K562 (cell line): ENCODE results near the gene MET. TPM values are rescaled to one million over a fixed set of nuclear protein-coding genes. Genes with fewer than 3 reads are reported as not detected.

Experiments used
- CTCF ChIP-seq, 3 experiments: IDR thresholded peaks in 2 of 3; conservative IDR thresholded peaks in 1 of 3; 2 replicates each; pipeline ENCODE4 v1.5.1; 2011 to 2012; ENCODE audit warnings: low read length in 3 of 3, mild to moderate bottlenecking in 3 of 3, control low read depth in 2 of 3, improper control_type of control experiment in 1 of 3, inconsistent platforms in 1 of 3, low read depth in 1 of 3, mixed read lengths in 1 of 3, moderate library complexity in 1 of 3; ENCODE audit not compliant: insufficient read depth in 2 of 3
- NEUROD1 ChIP-seq: fragments of 150-350 bp; IDR thresholded peaks from 2 replicates; pipeline ENCODE4 v1.6.1; 2014; ENCODE audit warnings: borderline replicate concordance, low read length, low read depth; ENCODE audit not compliant: partially characterized antibody
- TRIM25 ChIP-seq: fragments of 450-650 bp; IDR thresholded peaks from 2 replicates; pipeline ENCODE4 v1.7.0; 2016; ENCODE audit warnings: borderline replicate concordance
- ZNF384 ChIP-seq: IDR thresholded peaks from 2 replicates; pipeline ENCODE4 v1.6.1; 2012; ENCODE audit warnings: low read depth, low read length, improper control_type of control experiment
- polyA plus RNA-seq, 8 experiments: library from polyadenylated mRNA; depleted of rRNA in 4 of 8; stranded (reverse) in 5 of 8; unstranded in 3 of 8; fragments of >200 nt; fragmentation: Nextera tagmentation in 2 of 8; fragmentation: Illumina TruSeq in 1 of 8; extraction: Ambion mirVana in 2 of 8; extraction: Trizol in 1 of 8; gene quantifications; 2 replicates each; pipeline versions ENCODE4 v1.2.1 to v1.2.3, GENCODE V29; 2011 to 2014; ENCODE audit warnings: inconsistent platforms in 1 of 8, missing spikeins in 1 of 8
- total RNA-seq, 7 experiments: library from RNA; depleted of rRNA in 6 of 7; stranded (reverse); fragments of >200 nt in 6 of 7; fragmentation: Illumina TruSeq in 2 of 7; extraction: Trizol in 2 of 7; gene quantifications; 2 replicates each; pipeline versions ENCODE4 v1.2.1 to v1.2.3, GENCODE V29; 2011 to 2021; ENCODE audit warnings: low replicate concordance in 1 of 7
- TF ChIP-seq, protein P1 (sequence below), 2 experiments: fragments of 450-650 bp; formaldehyde crosslinking in 1 of 2; IDR thresholded peaks; 2 replicates each; pipeline versions ENCODE4 v1.4.0 to v1.6.1; 2014 to 2020; ENCODE audit warnings: mild to moderate bottlenecking in 2 of 2, borderline replicate concordance in 1 of 2, low read depth in 1 of 2

Gene MET
- total and polyA plus RNA-seq, 9 of the 15 experiments (the other 6 are each of a cell fraction or from before 2014, with no cell fraction given), result 0.84 to 2.4 (median 1.1) TPM

DNA sequence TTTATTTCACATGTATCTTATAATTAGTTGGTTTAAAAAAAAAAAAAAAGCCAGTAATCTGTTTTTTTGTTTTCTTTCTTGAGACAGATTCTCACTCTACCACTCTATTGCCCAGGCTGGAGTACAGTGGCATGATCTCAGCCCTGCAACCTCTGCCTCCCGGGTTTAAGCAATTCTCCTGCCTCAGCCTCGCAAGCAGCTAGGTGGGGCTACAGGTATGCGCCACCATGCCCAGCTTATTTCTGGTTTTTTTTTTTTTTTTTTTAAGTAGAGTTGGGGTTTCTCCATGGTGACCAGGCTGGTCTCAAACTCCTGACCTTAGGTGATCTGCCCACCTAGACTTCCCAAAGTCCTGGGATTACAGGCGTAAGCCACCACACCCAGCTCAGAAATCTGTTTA lies 156.3 kb downstream of the MET start (continued):
- TF ChIP-seq, protein P1, sequence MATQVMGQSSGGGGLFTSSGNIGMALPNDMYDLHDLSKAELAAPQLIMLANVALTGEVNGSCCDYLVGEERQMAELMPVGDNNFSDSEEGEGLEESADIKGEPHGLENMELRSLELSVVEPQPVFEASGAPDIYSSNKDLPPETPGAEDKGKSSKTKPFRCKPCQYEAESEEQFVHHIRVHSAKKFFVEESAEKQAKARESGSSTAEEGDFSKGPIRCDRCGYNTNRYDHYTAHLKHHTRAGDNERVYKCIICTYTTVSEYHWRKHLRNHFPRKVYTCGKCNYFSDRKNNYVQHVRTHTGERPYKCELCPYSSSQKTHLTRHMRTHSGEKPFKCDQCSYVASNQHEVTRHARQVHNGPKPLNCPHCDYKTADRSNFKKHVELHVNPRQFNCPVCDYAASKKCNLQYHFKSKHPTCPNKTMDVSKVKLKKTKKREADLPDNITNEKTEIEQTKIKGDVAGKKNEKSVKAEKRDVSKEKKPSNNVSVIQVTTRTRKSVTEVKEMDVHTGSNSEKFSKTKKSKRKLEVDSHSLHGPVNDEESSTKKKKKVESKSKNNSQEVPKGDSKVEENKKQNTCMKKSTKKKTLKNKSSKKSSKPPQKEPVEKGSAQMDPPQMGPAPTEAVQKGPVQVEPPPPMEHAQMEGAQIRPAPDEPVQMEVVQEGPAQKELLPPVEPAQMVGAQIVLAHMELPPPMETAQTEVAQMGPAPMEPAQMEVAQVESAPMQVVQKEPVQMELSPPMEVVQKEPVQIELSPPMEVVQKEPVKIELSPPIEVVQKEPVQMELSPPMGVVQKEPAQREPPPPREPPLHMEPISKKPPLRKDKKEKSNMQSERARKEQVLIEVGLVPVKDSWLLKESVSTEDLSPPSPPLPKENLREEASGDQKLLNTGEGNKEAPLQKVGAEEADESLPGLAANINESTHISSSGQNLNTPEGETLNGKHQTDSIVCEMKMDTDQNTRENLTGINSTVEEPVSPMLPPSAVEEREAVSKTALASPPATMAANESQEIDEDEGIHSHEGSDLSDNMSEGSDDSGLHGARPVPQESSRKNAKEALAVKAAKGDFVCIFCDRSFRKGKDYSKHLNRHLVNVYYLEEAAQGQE (IDR thresholded peaks at IDR 0.05; ENCODE audit: borderline replicate concordance), result peak; percentile 39; the same call in 1 of the 2 replicates
- TF ChIP-seq, protein P1 (CRISPR knock-in tag; IDR thresholded peaks at IDR 0.05; ENCODE audit: low read depth), result no peak
- TF ChIP-seq ZNF384 (peak; percentile 95), NEUROD1 (no peak), TRIM25 (no peak), CTCF (IDR thresholded peaks at IDR 0.05 in 2 of 3, conservative IDR thresholded peaks at IDR 0.05 in 1 of 3; ENCODE audit: insufficient read depth in 2 of 3, low read depth in 1 of 3, low read length in 3 of 3) (peak; percentile 35 to 59 (median 46); a peak in 3 of 6 replicates)
- TF ChIP-seq, all 486 proteins: peak for 6
